GM19023 (cell line): ENCODE measurements around the gene TMEM50A.
"Not testable (repeated sequence)": the region's sequence is repeated elsewhere in the genome, so short reads cannot be mapped to it uniquely, and the experiment has no call there.

Source experiments
- ATAC-seq: cut with Tn5 transposase; IDR thresholded peaks from one replicate; pipeline ENCODE4 v1.9.1; 2021; ENCODE audit warnings: mild to moderate bottlenecking, moderate library complexity; ENCODE audit not compliant: unreplicated experiment

Gene TMEM50A

GRCh38 chr1:25338188-25338981, at the start of gene TMEM50A:
TSS of gene TMEM50A (plus strand) at chr1:25338334. CDS start at chr1:25340487, 2,153 bp downstream.
- peak; percentile 66 for ATAC-seq

- not testable (repeated sequence) for ATAC-seq
Observed at GRCh38 chr1:25288573-25289101, 49.5 kb upstream of the TMEM50A start.

GRCh38 chr1:25290043-25290442, 48.1 kb upstream of the TMEM50A start:
- not testable (repeated sequence) for ATAC-seq

DNA sequence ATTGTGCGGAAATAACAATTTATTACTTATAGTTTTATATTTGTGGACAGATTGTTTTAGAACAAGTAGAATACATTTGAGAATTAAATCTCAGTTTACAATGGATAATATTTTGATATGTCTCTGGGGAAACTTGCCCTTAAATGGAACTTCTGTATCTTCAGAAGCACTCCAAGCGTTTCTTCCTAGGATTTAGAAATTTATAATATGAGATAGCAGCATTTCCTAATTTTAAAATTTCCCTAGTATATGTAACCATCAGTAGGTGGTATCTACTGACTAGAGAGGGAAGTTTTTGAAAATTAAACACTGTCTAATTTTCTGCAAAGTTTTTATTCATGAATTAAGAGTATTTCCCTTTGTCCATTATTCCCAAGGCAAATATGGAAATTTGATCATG, 44.7 kb upstream of the TMEM50A start:
- not testable (repeated sequence) for ATAC-seq

- not testable (repeated sequence) for ATAC-seq
Observed at GRCh38 chr1:25294889-25295826, 43.0 kb upstream of the TMEM50A start.

DNA sequence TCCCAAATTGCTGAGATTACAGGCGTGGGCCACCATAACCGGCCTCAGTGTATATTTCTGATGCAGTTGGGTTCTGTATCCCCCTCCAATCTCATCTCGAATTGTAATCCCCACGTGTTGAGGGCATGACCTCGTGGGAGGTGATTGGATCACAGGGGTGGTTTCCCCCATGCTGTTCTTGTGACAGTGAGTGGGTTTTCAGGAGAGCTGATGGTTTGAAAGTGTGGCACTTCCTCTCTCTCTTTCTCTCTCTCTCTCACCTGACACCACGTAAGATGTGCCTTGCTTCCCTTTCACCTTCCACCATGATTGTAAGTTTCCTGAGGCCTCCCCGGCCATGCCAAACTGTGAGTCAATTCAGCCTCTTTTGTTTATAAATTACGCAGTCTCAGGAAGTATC, 41.6 kb upstream of the TMEM50A start:
- ATAC-seq = not testable (repeated sequence)

DNA sequence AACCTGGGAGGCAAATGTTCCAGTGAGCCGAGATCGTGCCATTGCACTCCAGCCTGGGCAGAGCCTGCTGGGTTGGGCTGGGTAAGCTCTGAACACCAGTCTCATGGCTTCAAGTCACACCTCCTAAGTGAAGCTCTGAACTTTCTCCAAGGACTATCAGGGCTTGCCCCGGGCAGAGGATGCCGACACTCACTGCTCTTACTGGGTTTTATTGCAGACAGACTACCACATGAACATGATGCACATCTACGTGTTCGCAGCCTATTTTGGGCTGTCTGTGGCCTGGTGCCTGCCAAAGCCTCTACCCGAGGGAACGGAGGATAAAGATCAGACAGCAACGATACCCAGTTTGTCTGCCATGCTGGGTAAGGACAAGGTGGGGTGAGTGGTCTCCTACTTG, 37.4 kb upstream of the TMEM50A start:
- not testable (repeated sequence) for ATAC-seq

DNA sequence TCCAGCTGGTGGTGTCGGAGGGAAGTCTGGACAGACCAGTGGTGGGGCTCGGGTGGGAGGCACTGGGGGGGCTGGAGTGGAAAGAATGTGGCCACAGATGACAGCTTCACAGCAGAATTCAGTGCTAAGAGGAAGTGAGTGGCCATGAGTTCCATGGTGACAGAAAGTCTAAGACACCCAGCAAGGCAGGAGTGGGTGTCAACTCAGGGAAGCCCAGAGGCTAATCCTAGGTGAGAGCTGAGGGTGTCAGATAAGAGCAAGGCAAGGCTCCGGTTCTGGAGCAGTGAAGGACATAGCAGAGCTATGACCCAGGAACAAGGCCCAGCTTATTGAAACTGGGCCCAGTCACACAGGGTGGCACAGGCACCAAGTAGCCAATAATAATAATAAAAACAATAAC, 35.8 kb upstream of the TMEM50A start:
- not testable (repeated sequence) for ATAC-seq

- ATAC-seq = not testable (repeated sequence)
Observed at GRCh38 chr1:25304936-25305335, 33.2 kb upstream of the TMEM50A start.

- ATAC-seq = not testable (repeated sequence)
Observed at GRCh38 chr1:25308168-25308567, 30.0 kb upstream of the TMEM50A start.

DNA sequence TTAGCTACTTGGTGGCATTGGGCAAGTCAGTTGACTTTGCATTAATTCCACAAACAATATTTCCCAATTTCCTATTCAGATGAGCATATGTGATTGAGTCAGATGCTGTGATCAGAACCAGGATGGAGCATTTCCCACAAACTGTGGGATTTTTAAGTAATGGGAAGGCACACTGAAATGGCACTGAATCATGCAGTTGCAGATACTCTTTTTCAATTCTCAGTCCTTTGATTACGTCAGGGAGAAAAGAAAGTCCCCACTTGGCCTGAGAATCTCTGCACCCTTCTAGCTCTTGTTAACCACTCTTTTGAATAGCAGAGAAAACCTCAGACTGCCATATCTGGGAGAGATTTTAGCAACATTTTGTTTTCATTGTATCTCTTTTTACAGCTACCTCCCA, 29.0 kb upstream of the TMEM50A start:
- not testable (repeated sequence) for ATAC-seq

DNA sequence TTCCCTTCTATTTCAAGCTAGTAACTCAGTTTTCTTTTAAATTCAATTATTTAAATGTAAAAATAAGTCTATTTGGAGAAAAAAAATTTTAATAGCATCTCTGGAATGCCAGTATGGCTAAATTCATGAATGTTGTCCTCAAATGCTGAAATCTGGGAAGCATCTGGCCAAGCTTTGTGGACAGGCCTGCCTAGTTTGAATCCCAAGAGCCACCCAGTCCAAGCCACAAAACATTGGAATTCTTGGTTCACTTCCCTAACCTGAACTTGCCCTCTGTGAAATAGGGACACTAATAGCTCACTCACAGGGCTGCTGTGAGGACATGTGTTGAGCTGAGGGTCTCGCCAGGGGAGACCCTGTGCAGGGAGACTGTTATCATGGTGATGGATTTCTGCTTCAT, 28.6 kb upstream of the TMEM50A start:
- not testable (repeated sequence) for ATAC-seq

- not testable (repeated sequence) for ATAC-seq
Observed at GRCh38 chr1:25312806-25313470, 25.2 kb upstream of the TMEM50A start.

GRCh38 chr1:25320314-25320938, 17.7 kb upstream of the TMEM50A start:
- not testable (repeated sequence) for ATAC-seq

GRCh38 chr1:25322127-25322526, 16.0 kb upstream of the TMEM50A start:
- ATAC-seq = not testable (repeated sequence)

GRCh38 chr1:25324407-25324806, 13.7 kb upstream of the TMEM50A start:
- ATAC-seq = not testable (repeated sequence)

- ATAC-seq = not testable (repeated sequence)
Observed at GRCh38 chr1:25327864-25328790, 10.0 kb upstream of the TMEM50A start.

- ATAC-seq = not testable (repeated sequence)
Observed at GRCh38 chr1:25328791-25329185, 9.3 kb upstream of the TMEM50A start.

GRCh38 chr1:25329336-25329735, 8.8 kb upstream of the TMEM50A start:
- not testable (repeated sequence) for ATAC-seq
